Measurements from ENCODE around the gene OSGIN1.

OSGIN1 gene

GRCh38 chr16:84004442-84004841 is 51.4 kb downstream of the OSGIN1 start:
- no peak for TF ChIP-seq ZFX (IDR thresholded peaks at IDR 0.05; ENCODE audit: borderline replicate concordance)
- TF ChIP-seq CTCF (IDR thresholded peaks at IDR 0.05) = no peak
- no peak overlapping the region for H3K27ac ChIP-seq

- H3K27ac ChIP-seq = no peak overlapping the region
- TF ChIP-seq CTCF (IDR thresholded peaks at IDR 0.05) (no peak), ZFX (IDR thresholded peaks at IDR 0.05; ENCODE audit: borderline replicate concordance) (no peak)
Measured at GRCh38 chr16:84005391-84005790, 52.4 kb downstream of the OSGIN1 start.

DNA sequence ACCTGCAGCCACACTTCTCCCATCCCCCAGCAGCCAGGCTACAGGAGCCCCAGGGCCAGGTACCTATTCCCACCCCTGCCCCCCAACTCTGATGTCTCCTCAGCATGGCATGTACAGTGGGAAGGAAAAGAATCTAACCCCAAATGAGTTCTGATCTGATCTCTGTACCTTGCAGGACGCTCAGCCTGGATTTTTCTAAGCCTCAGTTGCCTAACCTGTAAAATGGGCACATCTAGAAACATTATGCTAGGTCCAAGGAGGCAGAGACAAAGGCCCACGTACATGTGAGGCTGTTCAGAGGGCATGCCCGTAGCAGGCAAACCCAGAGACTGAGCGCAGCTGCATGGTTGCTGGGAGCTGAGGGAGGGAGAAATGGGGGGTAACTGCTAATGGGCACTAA is 54.5 kb downstream of the OSGIN1 start:
- TF ChIP-seq CTCF (IDR thresholded peaks at IDR 0.05) (no peak), ZFX (IDR thresholded peaks at IDR 0.05; ENCODE audit: borderline replicate concordance) (no peak)
- no peak overlapping the region for H3K27ac ChIP-seq

DNA sequence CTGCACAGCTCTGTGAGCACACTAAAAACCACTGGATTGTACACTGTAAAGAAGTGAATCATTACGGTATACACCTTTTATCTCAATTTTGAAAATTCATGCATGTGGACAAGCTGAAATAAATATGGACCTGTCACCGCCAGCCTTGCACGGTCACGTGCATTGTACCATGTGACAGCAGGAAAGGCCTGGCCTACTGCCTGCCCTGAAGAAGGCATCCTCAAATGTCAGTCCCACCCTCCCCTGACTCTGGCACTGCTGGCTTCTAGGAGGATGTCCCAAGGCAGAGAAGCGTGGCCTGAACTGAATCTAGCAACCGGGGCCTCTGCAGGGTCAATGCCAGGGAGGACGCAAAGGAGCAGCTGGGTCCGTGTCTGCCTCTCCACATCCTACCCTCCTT is 54.9 kb downstream of the OSGIN1 start:
- TF ChIP-seq ZFX (IDR thresholded peaks at IDR 0.05; ENCODE audit: borderline replicate concordance) = no peak
- TF ChIP-seq CTCF (IDR thresholded peaks at IDR 0.05) = no peak

DNA sequence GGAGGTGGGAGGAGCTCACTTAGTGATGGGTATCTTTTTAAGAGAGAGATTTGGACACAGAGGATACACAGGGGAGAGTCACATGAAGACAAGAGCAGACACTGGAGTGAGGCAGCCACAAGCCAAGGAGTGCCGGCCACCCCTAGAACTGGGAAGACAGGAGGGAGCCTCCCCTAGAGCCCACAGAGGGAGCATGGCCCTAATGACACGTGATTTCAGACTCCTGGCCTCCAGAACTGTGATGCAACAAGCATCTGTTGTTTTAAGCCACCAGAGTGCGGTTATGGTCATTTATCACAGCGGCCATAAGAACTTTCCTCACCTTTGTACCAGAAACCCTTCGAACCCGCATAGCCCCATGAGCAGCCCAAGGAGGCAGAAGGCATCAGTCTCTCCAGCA is 56.2 kb downstream of the OSGIN1 start:
- TF ChIP-seq ZFX (IDR thresholded peaks at IDR 0.05; ENCODE audit: borderline replicate concordance) (no peak), CTCF (IDR thresholded peaks at IDR 0.05) (no peak)

More for the DNA sequence above, 54.9 kb downstream of the OSGIN1 start:
- no peak overlapping the region for H3K27ac ChIP-seq

DNA sequence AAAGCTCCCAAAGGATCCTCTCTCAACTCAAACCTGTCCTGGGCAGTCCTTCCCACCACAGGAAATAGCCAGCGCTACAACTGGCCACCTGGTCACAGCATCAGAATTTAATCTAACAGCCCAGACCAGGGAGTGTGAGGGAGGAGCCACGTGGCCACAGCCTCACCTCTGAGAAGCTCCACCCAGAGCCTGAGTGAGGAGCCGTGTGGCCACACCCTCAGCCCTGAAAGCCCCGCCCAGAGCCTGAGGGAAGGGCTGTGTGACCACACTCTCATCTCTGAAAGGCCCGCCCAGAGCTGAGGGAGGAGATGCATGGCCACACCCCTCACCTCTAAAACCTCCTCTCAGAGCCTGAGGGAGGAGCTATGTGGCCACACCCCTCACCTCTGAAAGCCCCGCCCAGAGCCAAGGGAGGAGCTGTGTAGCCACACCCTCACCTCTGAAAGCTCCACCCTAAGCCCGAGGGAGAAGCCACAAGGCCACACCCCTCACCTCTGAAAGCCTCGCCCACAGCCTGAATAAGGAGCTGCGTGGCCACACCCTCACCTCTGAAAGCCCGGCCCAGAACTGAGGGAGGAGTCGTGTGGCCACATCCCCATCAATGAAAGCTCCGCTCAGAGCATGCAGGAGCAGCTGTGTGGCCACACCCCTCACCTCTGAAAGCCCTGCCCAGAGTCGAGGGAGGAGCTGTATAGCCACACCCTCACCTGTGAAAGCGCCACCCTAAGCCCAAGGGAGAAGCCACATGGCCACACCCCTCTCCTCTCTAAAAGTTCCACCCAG is 60.9 kb downstream of the OSGIN1 start:
- no peak overlapping the region for H3K27ac ChIP-seq
- TF ChIP-seq CTCF (IDR thresholded peaks at IDR 0.05) (no peak), ZFX (IDR thresholded peaks at IDR 0.05; ENCODE audit: borderline replicate concordance) (no peak)

More for the DNA sequence above, 56.2 kb downstream of the OSGIN1 start:
- no peak overlapping the region for H3K27ac ChIP-seq

DNA sequence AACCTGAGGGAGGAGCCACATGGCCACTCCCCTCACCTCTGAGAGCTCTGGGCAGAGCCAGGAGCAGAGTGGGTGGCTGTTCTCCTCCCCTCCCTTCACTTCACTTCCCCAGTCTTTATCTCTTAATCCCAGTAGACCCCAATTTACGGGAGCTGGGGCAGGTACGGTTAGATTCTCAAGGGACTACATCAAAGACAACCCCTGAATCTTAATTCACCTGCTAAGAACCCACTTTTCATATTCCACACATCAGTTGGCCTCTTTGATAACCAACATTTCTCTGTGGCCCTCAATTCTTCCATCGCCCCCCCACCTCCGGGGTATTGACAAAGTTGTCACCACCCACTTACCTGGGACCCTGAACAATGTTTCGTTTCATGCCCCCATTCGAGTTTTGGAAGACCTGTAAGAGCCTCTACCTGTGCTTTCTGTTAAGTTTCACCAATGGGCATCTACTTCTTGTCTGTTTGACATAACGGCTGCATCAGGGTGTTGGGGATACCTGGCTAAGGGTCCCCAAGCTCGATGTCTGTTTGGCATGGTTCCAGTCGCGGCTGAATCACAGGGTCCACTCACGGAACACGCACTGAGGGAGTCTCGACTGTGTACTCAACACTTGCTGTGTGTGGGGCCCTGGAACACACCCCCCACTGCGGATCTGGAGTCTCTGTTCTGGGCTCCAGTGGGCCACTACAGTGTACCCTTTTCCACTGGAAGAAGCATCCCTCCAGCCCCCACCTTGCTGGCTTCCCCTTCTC is 61.7 kb downstream of the OSGIN1 start:
- no peak overlapping the region for H3K27ac ChIP-seq
- TF ChIP-seq ZFX (IDR thresholded peaks at IDR 0.05; ENCODE audit: borderline replicate concordance) (no peak), CTCF (IDR thresholded peaks at IDR 0.05) (no peak)
